ENCODE measurements around the gene DNAJC1.

The DNAJC1 gene

GRCh38 chr10:21771219-21771618 lies 232.3 kb downstream of the DNAJC1 start:
- no peak for DNase-seq (ENCODE audit: extremely low read depth in 1 of 2, low read depth in 1 of 2)

- DNase-seq (ENCODE audit: extremely low read depth in 1 of 2, low read depth in 1 of 2) = no peak
Observed at GRCh38 chr10:21769041-21769440, 234.5 kb downstream of the DNAJC1 start.

- DNase-seq (ENCODE audit: extremely low read depth in 1 of 2, low read depth in 1 of 2) = no peak
Observed at GRCh38 chr10:21764466-21765189, 238.9 kb downstream of the DNAJC1 start.

DNA sequence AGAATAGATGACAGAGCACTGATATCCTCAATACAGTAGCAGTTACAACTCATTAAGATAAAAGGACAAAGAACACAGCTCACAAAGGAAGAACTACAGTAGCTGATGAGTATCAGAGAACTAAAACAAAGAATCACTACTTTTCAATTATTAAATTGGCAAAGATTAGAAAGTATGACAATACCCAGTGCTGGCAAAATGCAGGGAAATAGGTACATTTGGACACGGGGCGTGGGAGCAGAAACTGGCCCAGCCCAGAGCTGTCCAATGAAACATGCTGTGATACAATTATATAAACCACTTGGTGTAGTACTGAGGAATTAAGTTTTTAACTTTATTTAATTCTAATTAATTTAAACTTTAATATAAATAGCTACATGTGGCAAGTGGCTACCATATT lies 243.2 kb downstream of the DNAJC1 start:
- no peak for DNase-seq (ENCODE audit: extremely low read depth in 1 of 2, low read depth in 1 of 2)

DNA sequence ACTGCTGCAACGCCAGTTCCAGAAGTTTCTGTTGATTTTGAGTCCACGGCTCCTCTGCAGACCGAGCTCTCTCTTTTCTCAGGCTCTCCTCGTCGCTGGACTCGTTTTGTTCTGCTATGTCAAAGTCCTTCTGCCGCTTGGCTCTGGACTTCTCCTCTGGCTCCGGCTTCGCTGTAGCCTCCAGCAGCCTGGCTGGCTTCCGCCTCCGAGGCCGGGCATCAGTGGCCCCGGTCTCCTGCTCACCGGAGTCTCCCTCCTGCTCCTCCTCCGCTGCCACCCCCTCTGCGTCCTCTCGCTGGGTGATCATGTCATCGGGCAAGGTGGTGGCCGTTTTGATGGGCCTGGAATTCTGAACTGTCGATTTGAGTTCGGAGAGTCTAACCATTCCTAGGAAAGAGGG lies 244.3 kb downstream of the DNAJC1 start:
- no peak for DNase-seq (ENCODE audit: extremely low read depth in 1 of 2, low read depth in 1 of 2)

GRCh38 chr10:21758696-21759095 lies 244.8 kb downstream of the DNAJC1 start:
- no peak for DNase-seq (ENCODE audit: extremely low read depth in 1 of 2, low read depth in 1 of 2)

DNA sequence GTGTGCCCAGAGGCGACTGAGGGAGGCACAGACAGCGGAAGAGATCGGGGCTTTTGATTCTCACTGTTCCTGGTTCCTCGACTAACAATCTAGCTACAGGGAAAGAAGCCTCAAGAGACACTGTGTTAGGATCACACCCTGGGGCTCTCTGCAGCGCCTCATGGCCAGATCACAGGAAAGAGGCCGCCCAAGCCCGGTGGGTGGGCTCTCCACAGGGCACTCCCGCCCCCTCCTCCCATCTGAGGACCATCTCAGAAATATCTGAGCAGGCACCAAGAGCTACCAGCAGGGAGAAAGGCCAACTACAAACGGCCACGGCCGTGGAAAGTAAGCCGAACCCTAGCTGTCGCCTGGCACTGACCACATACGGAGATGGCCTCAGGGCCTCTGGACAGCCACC lies 245.3 kb downstream of the DNAJC1 start:
- DNase-seq (ENCODE audit: extremely low read depth in 1 of 2, low read depth in 1 of 2) = no peak

- no peak for DNase-seq (ENCODE audit: extremely low read depth in 1 of 2, low read depth in 1 of 2)
Observed at GRCh38 chr10:21757185-21757901, 246.2 kb downstream of the DNAJC1 start.

GRCh38 chr10:21756707-21757106 lies 246.8 kb downstream of the DNAJC1 start:
- no peak for DNase-seq (ENCODE audit: extremely low read depth in 1 of 2, low read depth in 1 of 2)

- DNase-seq (ENCODE audit: extremely low read depth in 1 of 2, low read depth in 1 of 2) = no peak
Observed at GRCh38 chr10:21754410-21755011, 249.0 kb downstream of the DNAJC1 start.

GRCh38 chr10:21753497-21754270 lies 249.8 kb downstream of the DNAJC1 start:
- no peak for DNase-seq (ENCODE audit: extremely low read depth in 1 of 2, low read depth in 1 of 2)

GRCh38 chr10:21751341-21752310 lies 251.9 kb downstream of the DNAJC1 start:
- no peak for DNase-seq (ENCODE audit: extremely low read depth in 1 of 2, low read depth in 1 of 2)

- no peak for DNase-seq (ENCODE audit: extremely low read depth in 1 of 2, low read depth in 1 of 2)
Observed at GRCh38 chr10:21750424-21750823, 253.1 kb downstream of the DNAJC1 start.

DNA sequence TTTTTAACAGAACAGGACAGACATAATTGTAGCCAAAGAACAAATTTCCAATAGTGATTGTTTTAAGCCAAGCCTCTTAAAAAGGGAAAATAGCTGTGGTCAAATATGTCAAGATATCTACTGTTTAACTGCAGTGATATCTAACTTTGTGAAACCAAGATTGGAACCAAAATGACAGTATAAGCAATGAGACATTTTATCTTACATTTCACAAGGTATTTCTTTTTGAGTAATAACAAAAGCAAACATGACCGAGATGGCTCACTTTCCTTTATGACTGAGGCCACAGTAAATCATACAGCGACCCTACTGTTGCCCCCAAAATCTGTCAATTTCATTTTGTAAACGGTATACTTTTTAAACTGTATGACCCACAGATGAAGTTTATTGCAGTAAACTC lies 253.7 kb downstream of the DNAJC1 start:
- no peak for DNase-seq (ENCODE audit: extremely low read depth in 1 of 2, low read depth in 1 of 2)

- no peak for DNase-seq (ENCODE audit: extremely low read depth in 1 of 2, low read depth in 1 of 2)
Observed at GRCh38 chr10:21747809-21748208, 255.7 kb downstream of the DNAJC1 start.

DNA sequence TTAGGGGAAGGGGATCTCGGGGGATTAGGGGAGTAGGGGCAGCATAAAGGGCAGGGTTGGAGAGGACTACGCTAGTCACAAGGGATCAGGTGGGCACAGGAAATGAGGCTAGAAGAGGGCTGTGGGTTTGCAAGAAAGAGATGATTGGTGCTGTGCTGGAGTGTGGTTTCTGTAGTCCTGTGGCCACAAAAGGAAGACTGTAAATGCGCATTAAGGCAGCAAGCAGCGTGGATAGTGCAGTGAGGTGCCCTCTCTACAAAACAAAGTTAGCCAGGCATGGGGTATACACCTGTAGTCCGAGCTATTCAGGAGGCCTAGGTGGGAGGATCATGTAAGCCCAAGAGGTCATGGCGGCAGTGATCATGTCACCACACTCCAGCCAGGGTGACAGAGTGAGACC lies 257.4 kb downstream of the DNAJC1 start:
- no peak for DNase-seq (ENCODE audit: extremely low read depth in 1 of 2, low read depth in 1 of 2)

- no peak for DNase-seq (ENCODE audit: extremely low read depth in 1 of 2, low read depth in 1 of 2)
Observed at GRCh38 chr10:21744223-21744622, 259.3 kb downstream of the DNAJC1 start.

DNA sequence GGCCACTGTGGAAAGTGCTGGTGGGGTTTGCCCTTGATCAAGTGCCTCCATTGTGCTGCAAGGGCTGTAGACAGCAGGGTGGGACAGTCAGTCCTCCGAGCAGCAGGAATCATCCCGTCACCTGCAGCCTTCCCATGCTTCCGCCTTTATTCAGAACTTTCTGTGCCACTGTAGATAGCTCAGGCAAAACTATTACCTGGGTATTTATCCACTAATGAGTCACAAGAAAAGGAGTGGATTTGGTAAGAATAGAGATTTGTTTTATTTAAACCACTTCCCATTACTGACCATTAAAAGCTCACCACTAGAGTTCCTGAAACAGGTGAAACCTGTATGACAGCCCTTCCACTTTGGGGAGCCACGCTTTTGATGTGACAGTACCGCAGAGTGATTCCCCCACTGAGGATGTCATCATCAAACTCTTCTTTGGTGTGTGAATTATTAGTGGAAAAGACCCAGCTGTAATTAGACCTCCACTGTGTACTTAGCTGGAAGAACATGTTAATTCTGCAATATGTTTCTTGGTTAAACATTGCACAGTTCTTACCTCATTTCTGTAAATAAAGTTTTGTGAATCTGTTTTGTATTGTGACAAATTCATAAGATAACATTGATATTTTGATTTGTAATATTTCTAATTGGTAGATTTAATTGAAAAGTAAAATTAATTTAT lies 260.7 kb downstream of the DNAJC1 start:
- DNase-seq (ENCODE audit: extremely low read depth in 1 of 2, low read depth in 1 of 2) = no peak

GRCh38 chr10:21740989-21741388 lies 262.5 kb downstream of the DNAJC1 start:
- DNase-seq (ENCODE audit: extremely low read depth in 1 of 2, low read depth in 1 of 2) = no peak

GRCh38 chr10:21737106-21737505 lies 266.4 kb downstream of the DNAJC1 start:
- DNase-seq (ENCODE audit: extremely low read depth in 1 of 2, low read depth in 1 of 2) = no peak

Data from activated CD8-positive, alpha-beta memory T cell treated with anti-CD3 and anti-CD28 coated beads for 1 hour (primary cell).